IMR-90 (cell line): Measurements from ENCODE around the gene NT5M. TPM values are rescaled to one million over a fixed set of nuclear protein-coding genes. Genes with fewer than 3 reads are reported as not detected.

ENCODE experiments used
- ATAC-seq: fragments of 200-7000 bp; cut with Tn5 transposase; 2 replicates; pipeline ENCODE4 v1.9.1; 2020; ENCODE audit warnings: low read depth, mild to moderate bottlenecking, moderate library complexity
- BruUV-seq: library from RNA; stranded (reverse); fragments of 400-500 nt; replicated peaks from 2 replicates; lab custom pipeline; 2021; lab: Mats Ljungman, UMichigan
- CTCF ChIA-PET: fragments of 300-600 bp; formaldehyde crosslinking; extraction: SDS; loops from one replicate; lab custom pipeline; 2021; ENCODE audit warnings: antibody characterized with exemption; lab: Yijun Ruan, JAX
- POLR2A ChIA-PET: fragments of 300-600 bp; sonication (Branson Sonifier 250); formaldehyde crosslinking; loops from one replicate; lab custom pipeline; 2022; ENCODE audit warnings: antibody characterized with exemption; ENCODE audit not compliant: unreplicated experiment; lab: Charles Lee
- DNase-seq: peaks from one replicate; pipeline ENCODE4 v3.0.0; 2013
- H2AFZ ChIP-seq: replicated peaks from 2 replicates; pipeline ENCODE3; 2013; ENCODE audit warnings: low read length, mild to moderate bottlenecking; ENCODE audit not compliant: poor library complexity
- H2AK5ac ChIP-seq: 2 replicates; pipeline ENCODE4 v1.6.1; 2013; ENCODE audit warnings: low read depth, low read length, inconsistent platforms
- H2AK9ac ChIP-seq: replicated peaks from 2 replicates; pipeline ENCODE3; 2013; ENCODE audit warnings: mild to moderate bottlenecking, low read depth, low read length, moderate library complexity; ENCODE audit not compliant: poor library complexity
- H2BK120ac ChIP-seq: 2 replicates; pipeline ENCODE4 v1.6.1; 2013; ENCODE audit warnings: low read depth, low read length, inconsistent platforms
- H2BK15ac ChIP-seq: 3 replicates; pipeline ENCODE4 v1.6.1; 2013; ENCODE audit warnings: low read depth, low read length, inconsistent platforms
- H2BK20ac ChIP-seq: 2 replicates; pipeline ENCODE4 v1.6.1; 2013; ENCODE audit warnings: low read depth, mild to moderate bottlenecking, inconsistent platforms, low read length, moderate library complexity
- H2BK5ac ChIP-seq: 2 replicates; pipeline ENCODE4 v1.6.1; 2013; ENCODE audit warnings: mild to moderate bottlenecking, low read depth, low read length, inconsistent platforms; ENCODE audit not compliant: poor library complexity, severe bottlenecking
- H3K14ac ChIP-seq: replicated peaks from 2 replicates; pipeline ENCODE4 v1.6.1; 2013; ENCODE audit warnings: low read depth, low read length, inconsistent platforms
- H3K18ac ChIP-seq: 2 replicates; pipeline ENCODE4 v1.6.1; 2013; ENCODE audit warnings: low read depth, low read length, control low read depth
- H3K23ac ChIP-seq: 2 replicates; pipeline ENCODE4 v1.6.1; 2013; ENCODE audit warnings: low read depth, low read length, inconsistent platforms
- H3K27ac ChIP-seq: 2 replicates; pipeline ENCODE4 v1.5.1; 2013; ENCODE audit warnings: mild to moderate bottlenecking, control low read depth, low read length; ENCODE audit not compliant: insufficient read depth
- H3K27me3 ChIP-seq: 2 replicates; pipeline ENCODE4 v1.6.1; 2013; ENCODE audit warnings: low read length; ENCODE audit not compliant: control insufficient read depth, insufficient read depth
- H3K36me3 ChIP-seq: 2 replicates; pipeline ENCODE4 v1.6.1; 2013; ENCODE audit warnings: low read length, mixed read lengths; ENCODE audit not compliant: control insufficient read depth, insufficient read depth
- H3K4ac ChIP-seq: 2 replicates; pipeline ENCODE4 v1.6.1; 2013; ENCODE audit warnings: low read depth, low read length, inconsistent platforms
- H3K4me1 ChIP-seq: 2 replicates; pipeline ENCODE4 v1.6.1; 2013; ENCODE audit warnings: low read length, mixed read lengths; ENCODE audit not compliant: control insufficient read depth, insufficient read depth
- H3K4me2 ChIP-seq: 2 replicates; pipeline ENCODE4 v1.6.1; 2013; ENCODE audit warnings: low read depth, mild to moderate bottlenecking, control low read depth, low read length, moderate library complexity
- H3K4me3 ChIP-seq: 2 replicates; pipeline ENCODE4 v1.5.1; 2013; ENCODE audit warnings: low read depth, mild to moderate bottlenecking, control low read depth, low read length, moderate library complexity; ENCODE audit not compliant: insufficient read depth
- H3K56ac ChIP-seq: 2 replicates; pipeline ENCODE4 v1.6.1; 2013; ENCODE audit warnings: low read length, inconsistent platforms; ENCODE audit not compliant: insufficient read depth; ENCODE audit errors: extremely low read depth
- H3K79me1 ChIP-seq, 2 experiments: 2 replicates each; pipeline ENCODE4 v1.6.1; 2013; ENCODE audit warnings: low read length in 2 of 2, inconsistent platforms in 1 of 2, low read depth in 1 of 2
- H3K9ac ChIP-seq: 2 replicates; pipeline ENCODE4 v1.6.1; 2013; ENCODE audit warnings: low read depth, low read length, control low read depth
- H3K9me1 ChIP-seq: 2 replicates; pipeline ENCODE4 v1.6.1; 2013; ENCODE audit warnings: low read length, inconsistent platforms; ENCODE audit not compliant: insufficient read depth
- H3K9me3 ChIP-seq: 2 replicates; pipeline ENCODE4 v1.6.1; 2013; ENCODE audit warnings: low read length; ENCODE audit not compliant: control insufficient read depth, insufficient read depth
- H4K20me1 ChIP-seq: 2 replicates; pipeline ENCODE4 v1.6.1; 2013; ENCODE audit warnings: low read length, inconsistent platforms; ENCODE audit not compliant: insufficient read depth
- H4K5ac ChIP-seq: 2 replicates; pipeline ENCODE4 v1.6.1; 2013; ENCODE audit warnings: mild to moderate bottlenecking, low read depth, low read length, control low read depth
- H4K8ac ChIP-seq, 2 experiments: 2 replicates each; pipeline ENCODE4 v1.6.1; 2013; ENCODE audit warnings: low read depth in 2 of 2, low read length in 2 of 2, control low read depth in 1 of 2, inconsistent platforms in 1 of 2
- H4K91ac ChIP-seq: 2 replicates; pipeline ENCODE4 v1.6.1; 2013; ENCODE audit warnings: low read depth, low read length, inconsistent platforms; ENCODE audit not compliant: insufficient read depth
- BHLHE40 ChIP-seq: fragments of 150-350 bp; IDR thresholded peaks from 2 replicates; pipeline ENCODE4 v1.6.1; 2016; ENCODE audit warnings: mild to moderate bottlenecking, low read depth, low read length
- CEBPB ChIP-seq: IDR thresholded peaks from 2 replicates; pipeline ENCODE4 v1.6.1; 2012; ENCODE audit warnings: low read depth, low read length, improper control_type of control experiment
- FOS ChIP-seq: fragments of 150-350 bp; IDR thresholded peaks from 2 replicates; pipeline ENCODE4 v1.6.1; 2016; ENCODE audit warnings: low read depth, low read length
- MAFK ChIP-seq: IDR thresholded peaks from 2 replicates; pipeline ENCODE4 v1.6.1; 2012; ENCODE audit warnings: low read depth, low read length, improper control_type of control experiment
- MAZ ChIP-seq: IDR thresholded peaks from 2 replicates; pipeline ENCODE4 v1.6.1; 2012; ENCODE audit warnings: low read depth, mild to moderate bottlenecking, low read length, improper control_type of control experiment, moderate library complexity, borderline replicate concordance
- MXI1 ChIP-seq: IDR thresholded peaks from 2 replicates; pipeline ENCODE4 v1.6.1; 2012; ENCODE audit warnings: low read depth, mild to moderate bottlenecking, low read length, moderate library complexity, borderline replicate concordance
- NFE2L2 ChIP-seq: fragments of 150-350 bp; IDR thresholded peaks from 2 replicates; pipeline ENCODE4 v1.6.1; 2016; ENCODE audit warnings: low read depth, mild to moderate bottlenecking, low read length
- RAD21 ChIP-seq: IDR thresholded peaks from 2 replicates; pipeline ENCODE4 v1.6.1; 2012; ENCODE audit warnings: low read length, improper control_type of control experiment
- RCOR1 ChIP-seq: IDR thresholded peaks from 2 replicates; pipeline ENCODE4 v1.6.1; 2012; ENCODE audit warnings: mild to moderate bottlenecking, low read length, improper control_type of control experiment; ENCODE audit not compliant: insufficient replicate concordance
- RFX5 ChIP-seq: IDR thresholded peaks from 2 replicates; pipeline ENCODE4 v1.8.0; 2012; ENCODE audit warnings: low read depth, mild to moderate bottlenecking, low read length, moderate library complexity
- SMC3 ChIP-seq: fragments of 150-350 bp; IDR thresholded peaks from 2 replicates; pipeline ENCODE4 v1.6.1; 2016; ENCODE audit warnings: low read depth, mild to moderate bottlenecking, antibody characterized with exemption, low read length, moderate library complexity
- WGBS, 2 experiments: methylation state at CpG; one replicate each; pipeline versions ENCODE4 v1.1.5 to v1.1.7; 2013; ENCODE audit warnings: missing lambda C conversion rate in 2 of 2; ENCODE audit not compliant: insufficient read length in 1 of 2; ENCODE audit errors: extremely low coverage in 2 of 2; 5-methylcytosine and 5-hydroxymethylcytosine counted together
- dilution Hi-C: fragments of 300-500 bp; cut with HindIII; formaldehyde crosslinking; loops from one replicate; pipeline ENCODE4 v1.14.3; 2018; ENCODE audit warnings: low sequenced_read_pairs; ENCODE audit not compliant: unreplicated experiment
- in situ Hi-C: fragments of 300-500 bp; cut with MboI; formaldehyde crosslinking; loops from 3 replicates; pipeline ENCODE4 v1.14.3; 2019; ENCODE audit warnings: low sequenced_read_pairs, inconsistent platforms, mixed read lengths
- intact Hi-C: fragments of 100-400 bp; cut with micrococcal nuclease; formaldehyde crosslinking; loops from 2 replicates; pipeline ENCODE4 v1.10.0; 2022
- polyA plus RNA-seq, 3 experiments: library from polyadenylated mRNA; depleted of rRNA; stranded (reverse); fragments of >200 nt; gene quantifications; 2 replicates each; pipeline ENCODE4 v1.2.3, GENCODE V29; 2012; ENCODE audit warnings: low replicate concordance in 1 of 3
- total RNA-seq: library from RNA; depleted of rRNA; stranded (reverse); fragments of >200 nt; gene quantifications from 2 replicates; pipeline ENCODE4 v1.2.3, GENCODE V29; 2012
- TF ChIP-seq, protein P1 (sequence below): conservative IDR thresholded peaks from 2 replicates; pipeline ENCODE4 v1.5.1; 2012; ENCODE audit warnings: mild to moderate bottlenecking, low read depth, low read length, improper control_type of control experiment
- TF ChIP-seq, protein P2 (sequence below): fragments of 150-350 bp; IDR thresholded peaks from 2 replicates; pipeline ENCODE4 v1.6.1; 2016; ENCODE audit warnings: low read depth, mild to moderate bottlenecking, low read length, moderate library complexity, borderline replicate concordance
- TF ChIP-seq, protein P3 (sequence below): fragments of 150-350 bp; IDR thresholded peaks from 2 replicates; pipeline ENCODE4 v1.6.1; 2017; ENCODE audit warnings: mild to moderate bottlenecking, antibody characterized with exemption, low read length, low read depth

NT5M gene
- total and polyA plus RNA-seq, 2 of the 4 experiments (the other 2 are of a cell fraction) = 0.18 to 0.32 TPM

DNA sequence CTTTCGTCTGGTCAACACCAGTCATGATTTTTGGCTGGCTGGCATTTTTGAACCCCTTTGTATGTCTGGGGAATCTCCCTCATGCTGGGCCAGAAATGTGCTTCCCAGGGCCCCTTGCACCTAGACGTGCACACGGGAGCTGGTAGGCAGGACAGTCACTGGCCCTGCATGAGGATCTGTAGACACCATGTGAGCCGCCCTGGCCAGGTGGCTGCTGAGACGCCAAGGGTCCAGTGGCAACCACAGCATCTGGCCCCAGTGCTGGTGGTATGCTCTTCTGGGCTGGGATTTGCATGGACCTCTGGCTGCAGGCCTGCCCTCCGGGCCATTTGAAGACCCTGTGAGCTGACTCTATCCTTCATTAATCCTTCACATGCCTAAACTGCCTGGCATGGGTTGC lies 67.5 kb downstream of the NT5M start:
- POLR2A ChIA-PET = no interaction called here
- H3K4me1 ChIP-seq = peaks cover 2% of the 10 kb centered on the region; the same call in 1 of the 2 replicates
- 80% methylated on average over 5 of the region's 6 CpGs; no CpG with 5 or more reads in 1 of the 2 experiments for WGBS, 2 experiments

More for the DNA sequence above, 67.5 kb downstream of the NT5M start:
- Histone ChIP-seq H3K4me3 (no peak overlapping the region), H4K5ac (no peak overlapping the region), H2BK5ac (no peak overlapping the region), H2BK120ac (no peak overlapping the region), H3K9ac (no peak overlapping the region), H3K9me3 (peaks cover 5% of the 10 kb centered on the region), H2AFZ (no peak overlapping the region), H3K56ac (no peak overlapping the region), H3K27me3 (peaks cover 13% of the 10 kb centered on the region), H3K9me1 (no peaks in the 10 kb centered on the region; the same call in 1 of the 2 replicates), H2BK15ac (no peak overlapping the region), H3K79me1 (no peaks in the 10 kb centered on the region), H2BK20ac (no peak overlapping the region), H3K4ac (no peak overlapping the region), H2AK5ac (no peak overlapping the region), H3K18ac (no peak overlapping the region), H2AK9ac (no peak overlapping the region), H3K4me2 (no peak overlapping the region), H3K14ac (no peak overlapping the region), H4K20me1 (no peaks in the 10 kb centered on the region), H3K23ac (no peak overlapping the region), H3K36me3 (no peaks in the 10 kb centered on the region), H4K8ac (no peak overlapping the region), H3K27ac (no peak overlapping the region), H4K91ac (no peak overlapping the region)
- CTCF ChIA-PET = no interaction called here
- intact Hi-C loops (no loop called here), in situ Hi-C loops (loop anchor here (25.0 kb wide), 1 partner anchor 517 kb away; no protein-coding TSS in a partner anchor), dilution Hi-C loops (no loop called here)
- DNase-seq (no peak), ATAC-seq (no peak)
- no peak for TF ChIP-seq FOS
- TF ChIP-seq, protein P1, sequence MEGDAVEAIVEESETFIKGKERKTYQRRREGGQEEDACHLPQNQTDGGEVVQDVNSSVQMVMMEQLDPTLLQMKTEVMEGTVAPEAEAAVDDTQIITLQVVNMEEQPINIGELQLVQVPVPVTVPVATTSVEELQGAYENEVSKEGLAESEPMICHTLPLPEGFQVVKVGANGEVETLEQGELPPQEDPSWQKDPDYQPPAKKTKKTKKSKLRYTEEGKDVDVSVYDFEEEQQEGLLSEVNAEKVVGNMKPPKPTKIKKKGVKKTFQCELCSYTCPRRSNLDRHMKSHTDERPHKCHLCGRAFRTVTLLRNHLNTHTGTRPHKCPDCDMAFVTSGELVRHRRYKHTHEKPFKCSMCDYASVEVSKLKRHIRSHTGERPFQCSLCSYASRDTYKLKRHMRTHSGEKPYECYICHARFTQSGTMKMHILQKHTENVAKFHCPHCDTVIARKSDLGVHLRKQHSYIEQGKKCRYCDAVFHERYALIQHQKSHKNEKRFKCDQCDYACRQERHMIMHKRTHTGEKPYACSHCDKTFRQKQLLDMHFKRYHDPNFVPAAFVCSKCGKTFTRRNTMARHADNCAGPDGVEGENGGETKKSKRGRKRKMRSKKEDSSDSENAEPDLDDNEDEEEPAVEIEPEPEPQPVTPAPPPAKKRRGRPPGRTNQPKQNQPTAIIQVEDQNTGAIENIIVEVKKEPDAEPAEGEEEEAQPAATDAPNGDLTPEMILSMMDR = no peak
- no peak for TF ChIP-seq BHLHE40
- TF ChIP-seq RAD21 = no peak
- no peak for TF ChIP-seq RFX5
- no peak for TF ChIP-seq RCOR1
- TF ChIP-seq MAFK = no peak
- no peak for TF ChIP-seq MAZ
- no peak for TF ChIP-seq CEBPB
- no peak for TF ChIP-seq SMC3
- TF ChIP-seq, protein P2, sequence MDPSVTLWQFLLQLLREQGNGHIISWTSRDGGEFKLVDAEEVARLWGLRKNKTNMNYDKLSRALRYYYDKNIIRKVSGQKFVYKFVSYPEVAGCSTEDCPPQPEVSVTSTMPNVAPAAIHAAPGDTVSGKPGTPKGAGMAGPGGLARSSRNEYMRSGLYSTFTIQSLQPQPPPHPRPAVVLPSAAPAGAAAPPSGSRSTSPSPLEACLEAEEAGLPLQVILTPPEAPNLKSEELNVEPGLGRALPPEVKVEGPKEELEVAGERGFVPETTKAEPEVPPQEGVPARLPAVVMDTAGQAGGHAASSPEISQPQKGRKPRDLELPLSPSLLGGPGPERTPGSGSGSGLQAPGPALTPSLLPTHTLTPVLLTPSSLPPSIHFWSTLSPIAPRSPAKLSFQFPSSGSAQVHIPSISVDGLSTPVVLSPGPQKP = no peak
- TF ChIP-seq NFE2L2 = no peak
- TF ChIP-seq, protein P3, sequence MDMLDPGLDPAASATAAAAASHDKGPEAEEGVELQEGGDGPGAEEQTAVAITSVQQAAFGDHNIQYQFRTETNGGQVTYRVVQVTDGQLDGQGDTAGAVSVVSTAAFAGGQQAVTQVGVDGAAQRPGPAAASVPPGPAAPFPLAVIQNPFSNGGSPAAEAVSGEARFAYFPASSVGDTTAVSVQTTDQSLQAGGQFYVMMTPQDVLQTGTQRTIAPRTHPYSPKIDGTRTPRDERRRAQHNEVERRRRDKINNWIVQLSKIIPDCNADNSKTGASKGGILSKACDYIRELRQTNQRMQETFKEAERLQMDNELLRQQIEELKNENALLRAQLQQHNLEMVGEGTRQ = no peak
- no peak for TF ChIP-seq MXI1
- no TSS peak for BruUV-seq
